Measurements from ENCODE around the gene CCT8.
"Not testable (repeated sequence)": the region's sequence is repeated elsewhere in the genome, so short reads cannot be mapped to it uniquely, and the experiment has no call there.

The CCT8 gene

GRCh38 chr21:29017639-29018237, 55.7 kb downstream of the CCT8 start:
- DNase-seq = no peak

- not testable (repeated sequence) for DNase-seq
Observed at GRCh38 chr21:29011236-29011635, 62.2 kb downstream of the CCT8 start.

- no peak for DNase-seq
Observed at GRCh38 chr21:29008367-29008766, 65.1 kb downstream of the CCT8 start.

GRCh38 chr21:29007810-29008209, 65.6 kb downstream of the CCT8 start:
- no peak for DNase-seq

- no peak for DNase-seq
Observed at GRCh38 chr21:29007135-29007534, 66.3 kb downstream of the CCT8 start.

Data from stimulated activated CD4-positive, alpha-beta T cell treated with anti-CD3 and anti-CD28 coated beads, Interleukin-12 subunit alpha, Interleukin-12 subunit beta, amount 100 ng/mL, for 4 hours (primary cell).